ENCODE results near the gene GSC2.

DNA sequence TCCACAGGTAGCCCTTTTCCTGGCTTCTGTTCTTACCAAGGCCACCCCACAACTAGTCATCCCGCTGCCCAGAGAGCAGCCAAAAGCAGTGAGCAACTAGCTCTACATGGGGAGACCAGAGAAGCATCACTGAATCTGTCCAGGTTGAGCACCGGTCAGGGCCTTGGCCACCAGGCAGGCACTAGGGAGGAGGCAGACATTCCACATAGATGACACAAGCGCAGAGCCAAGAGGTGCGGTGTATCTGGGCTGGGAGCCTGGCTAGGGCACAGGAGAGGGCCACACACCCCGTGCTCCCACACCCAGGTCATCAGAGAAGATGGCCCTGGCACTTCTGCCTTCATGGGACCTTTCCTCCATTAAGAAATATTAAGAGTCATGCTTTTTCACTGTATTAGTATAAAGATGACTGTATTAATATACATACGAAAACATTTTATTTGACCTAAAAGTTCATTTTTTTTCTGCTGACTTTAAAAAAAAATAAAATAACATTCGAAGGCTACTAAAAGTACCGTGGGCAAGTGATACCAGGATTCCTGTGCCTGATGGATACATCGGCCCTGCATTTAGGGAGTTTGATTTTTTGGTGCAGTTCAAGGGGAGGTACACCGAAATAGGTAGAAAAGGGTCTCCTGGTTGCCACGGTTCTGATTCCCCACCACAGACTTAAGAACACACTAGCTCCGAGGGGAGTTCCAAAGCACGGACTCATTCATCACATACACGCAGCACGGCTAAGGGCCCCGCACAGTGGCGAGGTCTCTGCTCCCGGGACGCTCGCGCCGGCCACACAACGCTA is 29.1 kb downstream of the GSC2 start:
- TF ChIP-seq, protein P1, sequence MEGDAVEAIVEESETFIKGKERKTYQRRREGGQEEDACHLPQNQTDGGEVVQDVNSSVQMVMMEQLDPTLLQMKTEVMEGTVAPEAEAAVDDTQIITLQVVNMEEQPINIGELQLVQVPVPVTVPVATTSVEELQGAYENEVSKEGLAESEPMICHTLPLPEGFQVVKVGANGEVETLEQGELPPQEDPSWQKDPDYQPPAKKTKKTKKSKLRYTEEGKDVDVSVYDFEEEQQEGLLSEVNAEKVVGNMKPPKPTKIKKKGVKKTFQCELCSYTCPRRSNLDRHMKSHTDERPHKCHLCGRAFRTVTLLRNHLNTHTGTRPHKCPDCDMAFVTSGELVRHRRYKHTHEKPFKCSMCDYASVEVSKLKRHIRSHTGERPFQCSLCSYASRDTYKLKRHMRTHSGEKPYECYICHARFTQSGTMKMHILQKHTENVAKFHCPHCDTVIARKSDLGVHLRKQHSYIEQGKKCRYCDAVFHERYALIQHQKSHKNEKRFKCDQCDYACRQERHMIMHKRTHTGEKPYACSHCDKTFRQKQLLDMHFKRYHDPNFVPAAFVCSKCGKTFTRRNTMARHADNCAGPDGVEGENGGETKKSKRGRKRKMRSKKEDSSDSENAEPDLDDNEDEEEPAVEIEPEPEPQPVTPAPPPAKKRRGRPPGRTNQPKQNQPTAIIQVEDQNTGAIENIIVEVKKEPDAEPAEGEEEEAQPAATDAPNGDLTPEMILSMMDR (IDR thresholded peaks at IDR 0.05; ENCODE audit: low read depth, low read length, poor library complexity, severe bottlenecking), result no peak
- TF ChIP-seq EZH2phosphoT487 (IDR thresholded peaks at IDR 0.05; ENCODE audit: borderline replicate concordance, low read length), result no peak

Data from DOHH2 (cell line).